Testis (tissue), 3 donors: ENCODE measurements around the gene SLCO3A1. TPM values are rescaled to one million over a fixed set of nuclear protein-coding genes. Genes with fewer than 3 reads are reported as not detected.

Experiments used
- DNase-seq: peaks from one replicate; pipeline ENCODE4 v3.0.0-alpha.2; 2019
- H3K27ac ChIP-seq, 2 donors: fragments of 200-600 bp; sonication (generic); one replicate each; pipeline ENCODE4 v1.5.1; 2019
- H3K27me3 ChIP-seq: fragments of 200-600 bp; sonication (generic); one replicate; pipeline ENCODE4 v1.5.1; 2019
- H3K36me3 ChIP-seq: fragments of 200-600 bp; sonication (generic); one replicate; pipeline ENCODE4 v1.5.1; 2017; ENCODE audit warnings: low read depth; ENCODE audit errors: missing control alignments
- H3K4me1 ChIP-seq: fragments of 200-600 bp; sonication (generic); one replicate; pipeline ENCODE4 v1.5.1; 2019
- H3K4me3 ChIP-seq, 2 donors: fragments of 200-600 bp; sonication (generic); one replicate each; pipeline ENCODE4 v1.5.1; 2017 to 2019
- H3K9me3 ChIP-seq: fragments of 200-600 bp; sonication (generic); one replicate; pipeline ENCODE4 v1.5.1; 2017
- POLR2A ChIP-seq: fragments of 450-650 bp; IDR thresholded peaks from one replicate; pipeline ENCODE4 v1.6.1; 2017; ENCODE audit warnings: antibody characterized with exemption, mild to moderate bottlenecking, moderate library complexity
- WGBS, 2 donors: methylation state at CpG; one replicate each; pipeline ENCODE4 v1.1.5; 2018; 5-methylcytosine and 5-hydroxymethylcytosine counted together
- intact Hi-C: fragments of 100-400 bp; cut with DNase I; formaldehyde crosslinking; loops from one replicate; pipeline ENCODE4 v1.15.1; 2023; ENCODE audit warnings: low total_unique reads
- polyA plus RNA-seq: library from polyadenylated mRNA; stranded (reverse); fragments of 350-450 nt; fragmentation: Illumina TruSeq; extraction: RNeasy Lipid Tissue Mini Kit (QIAGEN cat#74804); gene quantifications from one replicate; pipeline ENCODE4 v1.2.3, GENCODE V29; 2014; ENCODE audit warnings: low read depth, low replicate concordance; ENCODE audit not compliant: insufficient read depth
- total RNA-seq, 2 donors: library from RNA; depleted of rRNA; stranded (reverse); fragments of >200 nt; gene quantifications; one replicate each; pipeline ENCODE4 v1.2.3, GENCODE V29; 2016
- TF ChIP-seq, protein P1 (sequence below), 3 experiments: fragments of 450-650 bp in 2 of 3; fragments of 200-600 bp in 1 of 3; sonication (generic) in 1 of 3; IDR thresholded peaks; one replicate each; pipeline ENCODE4 v1.5.1; 2016 to 2019; ENCODE audit warnings: antibody characterized with exemption in 3 of 3, mild to moderate bottlenecking in 2 of 3, moderate library complexity in 1 of 3

SLCO3A1 gene
- total and polyA plus RNA-seq, 3 donors from 2014 or later, result 76.3 to 144 (median 77.2) TPM

DNA sequence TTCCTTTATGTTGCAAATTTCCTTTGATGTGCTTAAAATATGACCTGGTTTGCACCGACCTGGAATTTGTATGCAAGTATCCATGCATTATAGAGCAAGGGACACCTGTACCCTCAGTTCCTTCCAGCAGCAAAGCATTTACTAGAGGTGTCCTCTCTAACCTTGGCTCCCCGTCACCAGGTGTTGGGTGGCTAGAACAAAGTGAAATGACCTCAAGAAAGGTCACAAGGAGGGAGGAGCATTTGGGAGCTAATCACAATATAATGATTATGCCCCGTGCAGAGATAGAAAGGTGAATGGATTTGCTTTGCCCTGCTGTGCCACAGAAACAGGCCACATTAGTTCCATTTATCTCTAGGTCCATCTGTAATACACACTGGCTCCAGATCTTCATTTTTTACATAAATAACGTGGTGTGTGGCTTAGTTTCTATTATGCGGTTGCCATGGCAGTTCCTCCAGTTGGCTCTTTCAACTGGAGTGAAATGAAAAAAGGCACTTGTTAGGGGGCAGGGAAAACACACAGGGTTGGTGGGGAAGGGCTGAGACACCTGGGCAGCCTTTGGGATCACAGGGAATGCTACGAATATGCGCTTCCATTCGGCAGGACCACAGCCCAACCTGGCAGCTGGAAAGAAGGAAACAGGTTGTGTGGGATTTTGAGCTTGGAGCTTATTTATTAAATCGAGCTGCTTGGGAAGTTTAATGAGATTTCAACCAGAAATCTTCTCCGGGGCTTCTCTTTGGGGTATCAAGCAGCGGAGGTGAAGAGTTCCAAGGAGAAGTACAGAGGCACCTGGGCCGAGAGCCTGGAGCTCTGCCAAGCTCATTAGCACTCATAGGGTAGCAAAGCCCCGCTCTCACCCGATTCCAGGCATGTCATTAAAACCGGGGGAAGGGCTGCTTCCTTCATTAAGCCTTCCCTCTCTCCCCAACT lies 306.7 kb downstream of the SLCO3A1 start:
- Histone ChIP-seq H3K4me1 (no peaks in the 10 kb centered on the region), H3K27me3 (no peaks in the 10 kb centered on the region), H3K27ac (no peak overlapping the region), H3K4me3 (no peak overlapping the region), H3K36me3 (no peaks in the 10 kb centered on the region), H3K9me3 (no peaks in the 10 kb centered on the region)
- intact Hi-C loops, result no loop called here
- DNase-seq, result no peak
- TF ChIP-seq, protein P1, sequence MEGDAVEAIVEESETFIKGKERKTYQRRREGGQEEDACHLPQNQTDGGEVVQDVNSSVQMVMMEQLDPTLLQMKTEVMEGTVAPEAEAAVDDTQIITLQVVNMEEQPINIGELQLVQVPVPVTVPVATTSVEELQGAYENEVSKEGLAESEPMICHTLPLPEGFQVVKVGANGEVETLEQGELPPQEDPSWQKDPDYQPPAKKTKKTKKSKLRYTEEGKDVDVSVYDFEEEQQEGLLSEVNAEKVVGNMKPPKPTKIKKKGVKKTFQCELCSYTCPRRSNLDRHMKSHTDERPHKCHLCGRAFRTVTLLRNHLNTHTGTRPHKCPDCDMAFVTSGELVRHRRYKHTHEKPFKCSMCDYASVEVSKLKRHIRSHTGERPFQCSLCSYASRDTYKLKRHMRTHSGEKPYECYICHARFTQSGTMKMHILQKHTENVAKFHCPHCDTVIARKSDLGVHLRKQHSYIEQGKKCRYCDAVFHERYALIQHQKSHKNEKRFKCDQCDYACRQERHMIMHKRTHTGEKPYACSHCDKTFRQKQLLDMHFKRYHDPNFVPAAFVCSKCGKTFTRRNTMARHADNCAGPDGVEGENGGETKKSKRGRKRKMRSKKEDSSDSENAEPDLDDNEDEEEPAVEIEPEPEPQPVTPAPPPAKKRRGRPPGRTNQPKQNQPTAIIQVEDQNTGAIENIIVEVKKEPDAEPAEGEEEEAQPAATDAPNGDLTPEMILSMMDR (IDR thresholded peaks at IDR 0.05), result no peak
- no peak for TF ChIP-seq POLR2A
- 68 to 82% methylated on average over 11 to 15 of the region's 15 CpGs for WGBS, 2 donors

DNA sequence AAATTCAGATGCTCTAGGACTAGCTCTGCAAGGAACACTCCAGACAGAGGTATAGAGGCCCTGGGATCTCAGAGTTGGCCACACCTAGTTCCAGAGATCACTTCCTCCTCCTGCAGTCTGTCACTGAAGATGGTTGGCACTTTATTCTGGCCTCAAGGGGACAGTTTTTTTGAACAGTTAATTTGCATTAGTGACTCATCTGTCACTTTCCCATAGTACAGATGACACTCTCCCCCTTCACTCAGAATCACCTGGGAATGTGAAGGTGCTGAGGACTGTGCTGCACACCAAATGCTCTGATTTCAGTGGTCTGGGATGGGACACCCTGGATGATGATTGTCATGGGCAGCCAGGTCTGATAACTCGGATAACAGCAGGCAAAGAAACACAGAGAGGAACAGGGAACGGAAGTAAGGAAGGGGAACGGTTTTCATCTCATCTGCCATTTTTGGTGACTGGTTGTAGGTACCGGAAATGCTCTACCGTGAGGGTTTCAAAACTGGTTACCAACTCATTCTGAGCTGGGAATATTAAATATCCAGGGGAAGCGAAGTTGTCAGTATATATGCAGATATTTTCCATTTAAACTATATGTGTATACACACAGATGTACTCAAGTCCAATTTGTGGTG lies 307.6 kb downstream of the SLCO3A1 start:
- intact Hi-C loops, result no loop called here
- H3K4me1 ChIP-seq, result no peaks in the 10 kb centered on the region
- no peak overlapping the region for H3K4me3 ChIP-seq
- no peak overlapping the region for H3K27ac ChIP-seq
- DNase-seq, result no peak
- WGBS, 2 donors, result 76 to 83% methylated on average over 6 of the region's 6 CpGs
- no peaks in the 10 kb centered on the region for H3K27me3 ChIP-seq
- TF ChIP-seq, protein P1 (IDR thresholded peaks at IDR 0.05), result no peak
- TF ChIP-seq POLR2A, result no peak
- no peaks in the 10 kb centered on the region for H3K9me3 ChIP-seq
- H3K36me3 ChIP-seq, result no peaks in the 10 kb centered on the region

DNA sequence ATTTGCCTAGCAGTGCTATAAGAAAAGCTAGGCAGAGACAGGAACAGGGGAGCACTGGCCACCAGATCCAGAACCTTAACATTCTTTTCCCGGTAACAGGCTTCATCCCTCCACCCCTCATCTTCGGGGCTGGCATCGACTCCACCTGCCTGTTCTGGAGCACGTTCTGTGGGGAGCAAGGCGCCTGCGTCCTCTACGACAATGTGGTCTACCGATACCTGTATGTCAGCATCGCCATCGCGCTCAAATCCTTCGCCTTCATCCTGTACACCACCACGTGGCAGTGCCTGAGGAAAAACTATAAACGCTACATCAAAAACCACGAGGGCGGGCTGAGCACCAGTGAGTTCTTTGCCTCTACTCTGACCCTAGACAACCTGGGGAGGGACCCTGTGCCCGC lies 309.1 kb downstream of the SLCO3A1 start:
- DNase-seq, result no peak
- no peaks in the 10 kb centered on the region for H3K36me3 ChIP-seq
- 89 to 93% methylated on average over 13 to 17 of the region's 17 CpGs for WGBS, 2 donors
- H3K27me3 ChIP-seq, result no peaks in the 10 kb centered on the region
- no peaks in the 10 kb centered on the region for H3K9me3 ChIP-seq
- intact Hi-C loops, result no loop called here
- TF ChIP-seq, protein P1 (IDR thresholded peaks at IDR 0.05), result no peak
- no peak for TF ChIP-seq POLR2A
- no peak overlapping the region for H3K27ac ChIP-seq
- H3K4me1 ChIP-seq, result no peaks in the 10 kb centered on the region
- no peak overlapping the region for H3K4me3 ChIP-seq

DNA sequence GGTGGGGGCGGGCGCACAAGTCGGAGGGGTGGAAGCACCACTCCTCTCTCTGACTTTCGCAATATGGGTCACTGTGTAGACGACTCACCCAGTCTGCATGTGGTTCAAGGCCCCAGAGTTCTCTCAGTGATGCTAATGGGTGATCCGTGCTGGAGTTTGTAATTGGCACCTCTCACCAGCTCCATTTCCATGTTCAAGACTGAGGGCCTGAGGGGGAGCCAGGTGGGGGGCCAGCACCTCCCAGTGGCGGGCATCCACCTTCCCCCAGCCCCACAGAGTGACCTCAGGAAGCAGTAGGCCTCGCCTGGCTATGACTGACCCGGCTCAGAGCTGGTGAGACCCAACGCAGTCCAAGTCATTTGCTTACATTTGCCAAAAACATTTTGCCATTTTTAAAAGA lies 310.1 kb downstream of the SLCO3A1 start:
- no peak for TF ChIP-seq POLR2A
- TF ChIP-seq, protein P1 (IDR thresholded peaks at IDR 0.05), result no peak
- intact Hi-C loops, result no loop called here
- no peaks in the 10 kb centered on the region for H3K27me3 ChIP-seq
- no peak for DNase-seq
- 86 to 93% methylated on average over 10 of the region's 10 CpGs for WGBS, 2 donors
- no peaks in the 10 kb centered on the region for H3K4me1 ChIP-seq
- no peak overlapping the region for H3K27ac ChIP-seq
- no peaks in the 10 kb centered on the region for H3K9me3 ChIP-seq
- H3K36me3 ChIP-seq, result no peaks in the 10 kb centered on the region
- H3K4me3 ChIP-seq, result no peak overlapping the region
